ENCODE results near the gene HOTAIR.

DNA sequence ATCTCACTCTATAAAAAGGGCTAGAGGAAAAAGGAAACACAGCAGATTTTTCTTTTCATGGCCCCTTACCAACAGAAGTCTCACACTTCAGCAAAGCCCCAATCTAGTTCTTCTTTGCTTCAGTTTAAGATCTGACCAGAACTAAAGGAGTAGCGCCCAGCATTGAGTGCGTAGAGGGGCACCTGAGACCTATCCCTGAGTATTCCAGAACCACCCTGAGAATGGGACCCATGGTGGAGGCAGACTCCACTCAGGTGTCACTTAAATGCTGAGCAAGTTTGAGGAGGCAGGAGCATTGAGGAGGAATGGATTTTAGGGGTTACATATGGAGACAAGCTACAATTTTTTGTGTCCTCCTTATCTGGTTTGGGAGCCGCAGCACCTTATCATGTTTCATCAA is 3.6 kb downstream of the HOTAIR start:
- TF ChIP-seq, protein P1, sequence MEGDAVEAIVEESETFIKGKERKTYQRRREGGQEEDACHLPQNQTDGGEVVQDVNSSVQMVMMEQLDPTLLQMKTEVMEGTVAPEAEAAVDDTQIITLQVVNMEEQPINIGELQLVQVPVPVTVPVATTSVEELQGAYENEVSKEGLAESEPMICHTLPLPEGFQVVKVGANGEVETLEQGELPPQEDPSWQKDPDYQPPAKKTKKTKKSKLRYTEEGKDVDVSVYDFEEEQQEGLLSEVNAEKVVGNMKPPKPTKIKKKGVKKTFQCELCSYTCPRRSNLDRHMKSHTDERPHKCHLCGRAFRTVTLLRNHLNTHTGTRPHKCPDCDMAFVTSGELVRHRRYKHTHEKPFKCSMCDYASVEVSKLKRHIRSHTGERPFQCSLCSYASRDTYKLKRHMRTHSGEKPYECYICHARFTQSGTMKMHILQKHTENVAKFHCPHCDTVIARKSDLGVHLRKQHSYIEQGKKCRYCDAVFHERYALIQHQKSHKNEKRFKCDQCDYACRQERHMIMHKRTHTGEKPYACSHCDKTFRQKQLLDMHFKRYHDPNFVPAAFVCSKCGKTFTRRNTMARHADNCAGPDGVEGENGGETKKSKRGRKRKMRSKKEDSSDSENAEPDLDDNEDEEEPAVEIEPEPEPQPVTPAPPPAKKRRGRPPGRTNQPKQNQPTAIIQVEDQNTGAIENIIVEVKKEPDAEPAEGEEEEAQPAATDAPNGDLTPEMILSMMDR (IDR thresholded peaks at IDR 0.05): no peak
- TF ChIP-seq POLR2AphosphoS5 (IDR thresholded peaks at IDR 0.05): no peak
